ENCODE results near the gene TRAPPC8.
"Not testable (repeated sequence)": the region's sequence is repeated elsewhere in the genome, so short reads cannot be mapped to it uniquely, and the experiment has no call there.

Gene TRAPPC8

GRCh38 chr18:31942999-31943877 lies at the start of gene TRAPPC8:
Gene TRAPPC8 (minus strand): TSS chr18:31943128. CDS start chr18:31942764, 364 bp downstream.
- DNase-seq (ENCODE audit: low read depth): peak; percentile 69

GRCh38 chr18:31990823-31991222 lies 47.9 kb upstream of the TRAPPC8 start:
- no peak for DNase-seq (ENCODE audit: low read depth)

- no peak for DNase-seq (ENCODE audit: low read depth)
These were observed 41.0 kb upstream of the TRAPPC8 start for GRCh38 chr18:31983976-31984375.

- DNase-seq (ENCODE audit: low read depth): no peak
These were observed 40.1 kb upstream of the TRAPPC8 start for GRCh38 chr18:31983020-31983419.

- no peak for DNase-seq (ENCODE audit: low read depth)
These were observed 37.9 kb upstream of the TRAPPC8 start for GRCh38 chr18:31980863-31981262.

- no peak for DNase-seq (ENCODE audit: low read depth)
These were observed 36.8 kb upstream of the TRAPPC8 start for GRCh38 chr18:31979714-31980113.

- no peak for DNase-seq (ENCODE audit: low read depth)
These were observed 35.7 kb upstream of the TRAPPC8 start for GRCh38 chr18:31978616-31979015.

GRCh38 chr18:31977270-31977872 lies 34.4 kb upstream of the TRAPPC8 start:
- no peak for DNase-seq (ENCODE audit: low read depth)

- no peak for DNase-seq (ENCODE audit: low read depth)
These were observed 33.3 kb upstream of the TRAPPC8 start for GRCh38 chr18:31976242-31976641.

- DNase-seq (ENCODE audit: low read depth): no peak
These were observed 31.1 kb upstream of the TRAPPC8 start for GRCh38 chr18:31973929-31974546.

- no peak for DNase-seq (ENCODE audit: low read depth)
These were observed 27.7 kb upstream of the TRAPPC8 start for GRCh38 chr18:31970617-31971016.

- DNase-seq (ENCODE audit: low read depth): no peak
These were observed 22.5 kb upstream of the TRAPPC8 start for GRCh38 chr18:31965316-31965970.

- DNase-seq (ENCODE audit: low read depth): no peak
These were observed 14.8 kb upstream of the TRAPPC8 start for GRCh38 chr18:31957728-31958127.

GRCh38 chr18:31954349-31954748 lies 11.4 kb upstream of the TRAPPC8 start:
- DNase-seq (ENCODE audit: low read depth): no peak

GRCh38 chr18:31953699-31954098 lies 10.8 kb upstream of the TRAPPC8 start:
- not testable (repeated sequence) for DNase-seq (ENCODE audit: low read depth)

- no peak for DNase-seq (ENCODE audit: low read depth)
These were observed 9.3 kb upstream of the TRAPPC8 start for GRCh38 chr18:31952223-31952622.

GRCh38 chr18:31950583-31950982 lies 7.7 kb upstream of the TRAPPC8 start:
- no peak for DNase-seq (ENCODE audit: low read depth)

- not testable (repeated sequence) for DNase-seq (ENCODE audit: low read depth)
These were observed 5.4 kb upstream of the TRAPPC8 start for GRCh38 chr18:31948349-31948748.

- DNase-seq (ENCODE audit: low read depth): no peak
These were observed 3.5 kb upstream of the TRAPPC8 start for GRCh38 chr18:31946305-31947046.

- no peak for DNase-seq (ENCODE audit: low read depth)
These were observed 1.2 kb upstream of the TRAPPC8 start for GRCh38 chr18:31943878-31944816.

Data from stimulated activated CD8-positive, alpha-beta memory T cell treated with anti-CD3 and anti-CD28 coated beads, Interleukin-15, amount 100 ng/mL, for 24 hours (primary cell).